Endothelial cell of hepatic sinusoid (primary cell): ENCODE results near the gene EPHA6.

Experiments used
- in situ Hi-C: cut with HindIII; loops from 2 replicates; pipeline ENCODE4 v1.10.0; 2017; ENCODE audit warnings: low sequenced_read_pairs

Gene EPHA6

GRCh38 chr3:96813820-96814650 lies at the start of gene EPHA6:
Gene EPHA6, plus strand, starts transcription at chr3:96814594.
- in situ Hi-C loops, result no loop called here

GRCh38 chr3:96776818-96777217 lies 37.6 kb upstream of the EPHA6 start:
- in situ Hi-C loops, result no loop called here

GRCh38 chr3:96779810-96780209 lies 34.6 kb upstream of the EPHA6 start:
- in situ Hi-C loops, result no loop called here

- in situ Hi-C loops, result no loop called here
Measured at GRCh38 chr3:96796101-96796500, 18.3 kb upstream of the EPHA6 start.

GRCh38 chr3:96803870-96804269 lies 10.5 kb upstream of the EPHA6 start:
- in situ Hi-C loops, result no loop called here

GRCh38 chr3:96806341-96806740 lies 8.1 kb upstream of the EPHA6 start:
- in situ Hi-C loops, result no loop called here

GRCh38 chr3:96813134-96813819 lies 1.1 kb upstream of the EPHA6 start:
- in situ Hi-C loops, result no loop called here

- in situ Hi-C loops, result no loop called here
Measured at GRCh38 chr3:96814651-96815567, 515 bp downstream of the EPHA6 start.

- in situ Hi-C loops, result no loop called here
Measured at GRCh38 chr3:96831175-96831574, 16.8 kb downstream of the EPHA6 start.

GRCh38 chr3:96833301-96833700 lies 18.9 kb downstream of the EPHA6 start:
- in situ Hi-C loops, result no loop called here

- in situ Hi-C loops, result no loop called here
Measured at GRCh38 chr3:96836153-96836915, 21.9 kb downstream of the EPHA6 start.

- in situ Hi-C loops, result no loop called here
Measured at GRCh38 chr3:96843505-96844203, 29.3 kb downstream of the EPHA6 start.

GRCh38 chr3:96844204-96844514 lies 29.8 kb downstream of the EPHA6 start:
- in situ Hi-C loops, result no loop called here

- in situ Hi-C loops, result no loop called here
Measured at GRCh38 chr3:96852849-96853248, 38.5 kb downstream of the EPHA6 start.

GRCh38 chr3:96860882-96861281 lies 46.5 kb downstream of the EPHA6 start:
- in situ Hi-C loops, result no loop called here

- in situ Hi-C loops, result no loop called here
Measured at GRCh38 chr3:96863129-96863740, 48.8 kb downstream of the EPHA6 start.

- in situ Hi-C loops, result no loop called here
Measured at GRCh38 chr3:96865605-96866004, 51.2 kb downstream of the EPHA6 start.

GRCh38 chr3:96869316-96869715 lies 54.9 kb downstream of the EPHA6 start:
- in situ Hi-C loops, result no loop called here

GRCh38 chr3:96877510-96877909 lies 63.1 kb downstream of the EPHA6 start:
- in situ Hi-C loops, result no loop called here

GRCh38 chr3:96900031-96900430 lies 85.6 kb downstream of the EPHA6 start:
- in situ Hi-C loops, result no loop called here
